ENCODE data around the gene P2RX7.

The P2RX7 gene

DNA sequence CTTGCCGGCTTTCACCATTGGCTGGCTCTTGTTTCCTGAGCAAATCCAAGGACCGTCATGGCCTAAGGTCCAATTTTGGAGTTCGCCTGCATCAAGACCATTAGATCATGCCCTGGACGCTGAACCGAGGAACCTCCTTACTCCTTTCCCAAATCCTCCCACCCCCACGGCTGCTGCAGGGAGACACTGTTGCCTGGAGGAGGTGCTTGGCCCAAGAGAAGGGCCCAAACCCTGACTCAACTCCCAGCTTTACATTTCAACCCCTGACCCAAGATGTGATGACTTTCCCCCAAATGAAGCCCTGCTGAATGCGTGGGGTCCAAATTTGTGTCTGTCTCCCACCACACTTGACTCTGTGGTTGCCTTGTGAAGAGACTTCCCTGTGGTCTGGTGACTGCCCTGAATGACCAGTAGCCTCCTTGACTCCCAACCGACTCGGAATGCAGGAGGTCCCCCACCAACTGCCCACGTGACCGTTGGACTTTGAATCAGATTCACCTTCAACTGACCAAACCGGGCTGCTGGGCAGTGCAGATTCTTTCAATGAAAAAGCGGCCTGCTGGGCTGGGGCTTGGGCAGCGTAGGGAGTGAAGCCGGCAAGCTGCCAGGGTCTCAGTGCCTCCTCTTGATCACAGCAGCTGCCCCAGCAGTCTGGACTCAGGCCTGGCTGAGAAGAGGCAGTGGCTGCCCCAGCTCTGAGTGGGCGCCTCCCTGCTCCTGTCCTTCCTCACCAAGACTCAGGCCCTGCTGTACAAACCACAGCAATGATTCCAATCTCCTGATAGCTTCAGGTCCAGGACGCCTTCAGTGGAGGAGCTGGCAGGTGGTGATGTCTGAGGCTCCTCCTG, 46.9 kb upstream of the P2RX7 start:
- no peaks in the 10 kb centered on the region for H3K9me3 ChIP-seq (ENCODE audit: low read length)
- TF ChIP-seq, protein P1, sequence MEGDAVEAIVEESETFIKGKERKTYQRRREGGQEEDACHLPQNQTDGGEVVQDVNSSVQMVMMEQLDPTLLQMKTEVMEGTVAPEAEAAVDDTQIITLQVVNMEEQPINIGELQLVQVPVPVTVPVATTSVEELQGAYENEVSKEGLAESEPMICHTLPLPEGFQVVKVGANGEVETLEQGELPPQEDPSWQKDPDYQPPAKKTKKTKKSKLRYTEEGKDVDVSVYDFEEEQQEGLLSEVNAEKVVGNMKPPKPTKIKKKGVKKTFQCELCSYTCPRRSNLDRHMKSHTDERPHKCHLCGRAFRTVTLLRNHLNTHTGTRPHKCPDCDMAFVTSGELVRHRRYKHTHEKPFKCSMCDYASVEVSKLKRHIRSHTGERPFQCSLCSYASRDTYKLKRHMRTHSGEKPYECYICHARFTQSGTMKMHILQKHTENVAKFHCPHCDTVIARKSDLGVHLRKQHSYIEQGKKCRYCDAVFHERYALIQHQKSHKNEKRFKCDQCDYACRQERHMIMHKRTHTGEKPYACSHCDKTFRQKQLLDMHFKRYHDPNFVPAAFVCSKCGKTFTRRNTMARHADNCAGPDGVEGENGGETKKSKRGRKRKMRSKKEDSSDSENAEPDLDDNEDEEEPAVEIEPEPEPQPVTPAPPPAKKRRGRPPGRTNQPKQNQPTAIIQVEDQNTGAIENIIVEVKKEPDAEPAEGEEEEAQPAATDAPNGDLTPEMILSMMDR (IDR thresholded peaks at IDR 0.05; ENCODE audit: low read length) = no peak
- no peak for TF ChIP-seq EZH2 (IDR thresholded peaks at IDR 0.05; ENCODE audit: borderline replicate concordance, low read length)

DNA sequence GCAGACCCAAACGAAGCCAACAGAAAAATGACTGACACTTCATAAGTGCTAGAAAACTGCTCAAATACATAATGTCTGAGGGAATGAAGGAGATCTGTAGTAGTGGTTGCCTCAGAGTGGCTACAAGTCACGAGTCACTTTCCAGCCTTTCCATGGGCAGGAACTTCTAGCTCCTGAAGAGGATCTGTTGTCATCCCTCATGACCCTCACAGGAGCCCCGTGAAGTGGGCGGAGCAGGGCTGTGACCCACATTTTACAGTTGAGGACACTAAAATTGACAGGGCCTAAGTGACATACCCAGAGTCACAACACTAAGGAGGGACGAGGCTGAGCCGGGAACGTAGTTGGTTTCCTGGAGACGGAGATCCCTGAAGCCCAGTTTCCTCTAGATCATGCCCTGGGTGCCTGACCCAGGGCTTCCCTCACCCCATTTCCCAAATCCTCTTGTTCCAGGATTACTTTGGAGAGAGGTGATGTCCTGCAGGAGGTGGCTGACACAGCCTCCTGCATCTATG, 45.8 kb upstream of the P2RX7 start:
- H3K9me2 ChIP-seq (ENCODE audit: low read depth, low read length) = no peaks in the 10 kb centered on the region
- H4K20me1 ChIP-seq (ENCODE audit: insufficient read depth, low read length) = no peaks in the 10 kb centered on the region
- H3F3A ChIP-seq (ENCODE audit: insufficient read depth, low read length) = no peaks in the 10 kb centered on the region
- no peaks in the 10 kb centered on the region for H3K79me2 ChIP-seq (ENCODE audit: insufficient read depth, low read length)
- H2AFZ ChIP-seq (ENCODE audit: low read length) = no peak overlapping the region
- H3K4me2 ChIP-seq (ENCODE audit: low read length) = no peak overlapping the region
- H3K27me3 ChIP-seq (ENCODE audit: insufficient read depth, low read length) = no peaks in the 10 kb centered on the region
- H3K4me1 ChIP-seq (ENCODE audit: insufficient read depth, low read length, severe bottlenecking) = no peaks in the 10 kb centered on the region
- H3K36me3 ChIP-seq (ENCODE audit: insufficient read depth, low read length) = no peaks in the 10 kb centered on the region
- no peak overlapping the region for H3K4me3 ChIP-seq (ENCODE audit: low read depth, low read length, poor library complexity, severe bottlenecking)
- H3K9me3 ChIP-seq (ENCODE audit: low read length) = no peaks in the 10 kb centered on the region
- no peak overlapping the region for H3K27ac ChIP-seq (ENCODE audit: low read depth, low read length, poor library complexity, severe bottlenecking)
- no peak overlapping the region for H3K9ac ChIP-seq (ENCODE audit: low read length)
- TF ChIP-seq, protein P1 (IDR thresholded peaks at IDR 0.05; ENCODE audit: low read length) = no peak
- TF ChIP-seq EZH2 (IDR thresholded peaks at IDR 0.05; ENCODE audit: borderline replicate concordance, low read length) = no peak

More for the DNA sequence above, 46.9 kb upstream of the P2RX7 start:
- Histone ChIP-seq H4K20me1 (ENCODE audit: insufficient read depth, low read length) (no peaks in the 10 kb centered on the region), H3K4me2 (ENCODE audit: low read length) (no peak overlapping the region), H3K79me2 (ENCODE audit: insufficient read depth, low read length) (no peaks in the 10 kb centered on the region), H3K36me3 (ENCODE audit: insufficient read depth, low read length) (no peaks in the 10 kb centered on the region), H3K4me3 (ENCODE audit: low read depth, low read length, poor library complexity, severe bottlenecking) (no peak overlapping the region), H3F3A (ENCODE audit: insufficient read depth, low read length) (no peaks in the 10 kb centered on the region), H3K27ac (ENCODE audit: low read depth, low read length, poor library complexity, severe bottlenecking) (no peak overlapping the region), H3K9ac (ENCODE audit: low read length) (no peak overlapping the region), H2AFZ (ENCODE audit: low read length) (no peak overlapping the region), H3K4me1 (ENCODE audit: insufficient read depth, low read length, severe bottlenecking) (no peaks in the 10 kb centered on the region), H3K9me2 (ENCODE audit: low read depth, low read length) (no peaks in the 10 kb centered on the region), H3K27me3 (ENCODE audit: insufficient read depth, low read length) (no peaks in the 10 kb centered on the region)

DNA sequence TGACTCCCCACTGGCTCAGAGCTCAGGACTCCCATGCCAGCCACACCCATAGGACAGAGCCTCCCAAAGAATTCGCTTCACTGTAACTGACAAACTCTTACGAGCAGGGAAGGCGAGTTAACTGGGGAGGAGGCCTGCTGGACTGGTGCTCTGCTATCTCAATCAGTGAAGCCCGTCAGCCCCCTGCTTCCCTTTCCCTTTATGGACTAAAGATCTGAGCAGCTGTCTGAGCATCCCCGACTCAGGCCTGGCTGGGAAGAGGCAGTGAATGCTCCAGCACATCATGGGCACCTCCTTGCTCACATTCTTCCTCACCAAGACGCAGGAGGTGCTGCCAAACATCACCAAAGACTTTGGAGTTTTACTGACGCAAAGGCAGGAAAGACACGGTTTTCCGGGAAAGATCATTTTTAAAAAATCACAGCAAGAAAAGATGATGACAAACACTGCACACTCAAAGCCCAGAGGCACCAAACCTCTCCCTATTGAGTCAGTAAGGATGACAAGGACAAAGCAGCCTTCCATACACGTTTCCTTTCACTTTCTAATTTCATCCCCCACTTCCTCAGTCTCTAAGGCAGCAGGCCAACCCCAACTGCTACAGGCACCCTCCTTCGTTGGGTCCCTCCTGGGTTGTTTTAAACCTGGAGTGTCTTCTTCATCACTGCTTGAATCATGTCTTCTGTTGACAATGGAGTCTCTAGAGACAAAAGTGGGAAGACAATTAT, 45.0 kb upstream of the P2RX7 start:
- no peaks in the 10 kb centered on the region for H4K20me1 ChIP-seq (ENCODE audit: insufficient read depth, low read length)
- H3K27me3 ChIP-seq (ENCODE audit: insufficient read depth, low read length) = peaks cover 3% of the 10 kb centered on the region; the same call in 1 of the 2 replicates
- no peak for TF ChIP-seq EZH2 (IDR thresholded peaks at IDR 0.05; ENCODE audit: borderline replicate concordance, low read length)
- TF ChIP-seq, protein P1 (IDR thresholded peaks at IDR 0.05; ENCODE audit: low read length) = no peak
- H3K79me2 ChIP-seq (ENCODE audit: insufficient read depth, low read length) = no peaks in the 10 kb centered on the region
- H3K4me2 ChIP-seq (ENCODE audit: low read length) = no peak overlapping the region
- no peaks in the 10 kb centered on the region for H3F3A ChIP-seq (ENCODE audit: insufficient read depth, low read length)
- no peaks in the 10 kb centered on the region for H3K36me3 ChIP-seq (ENCODE audit: insufficient read depth, low read length)
- no peak overlapping the region for H3K27ac ChIP-seq (ENCODE audit: low read depth, low read length, poor library complexity, severe bottlenecking)
- no peaks in the 10 kb centered on the region for H3K9me3 ChIP-seq (ENCODE audit: low read length)
- no peaks in the 10 kb centered on the region for H3K4me1 ChIP-seq (ENCODE audit: insufficient read depth, low read length, severe bottlenecking)
- no peak overlapping the region for H3K4me3 ChIP-seq (ENCODE audit: low read depth, low read length, poor library complexity, severe bottlenecking)
- H2AFZ ChIP-seq (ENCODE audit: low read length) = no peak overlapping the region
- no peak overlapping the region for H3K9ac ChIP-seq (ENCODE audit: low read length)
- no peaks in the 10 kb centered on the region for H3K9me2 ChIP-seq (ENCODE audit: low read depth, low read length)

Data from OCI-LY1 (cell line).